ENCODE data around the gene CYB561D1. TPM values are rescaled to one million over a fixed set of nuclear protein-coding genes. Genes with fewer than 3 reads are reported as not detected.

The CYB561D1 gene
- total and polyA plus RNA-seq, 2 of the 13 experiments (the other 11 are each of a cell fraction or from before 2014, with no cell fraction given), result 3.9 to 4.1 TPM

GRCh38 chr1:109548321-109549267, 54.7 kb downstream of the CYB561D1 start, which contains the start of gene GNAI3:
TSS of gene GNAI3 (plus strand) at chr1:109548615. CDS start at chr1:109548721, 106 bp downstream.
- peak; percentile 64 for FAIRE-seq
- peak within 1 kb of the TSS; percentile 82 for H3K9ac ChIP-seq (ENCODE audit: insufficient read depth, low read depth, low read length)
- H3K27ac ChIP-seq (ENCODE audit: extremely low read length, insufficient read depth, low read length), result peak within 1 kb of the TSS; percentile 72
- ATAC-seq, result peak; percentile 98
- BruUV-seq (replicated peaks), result no TSS peak
- H3K4me2 ChIP-seq (ENCODE audit: low read depth, low read length), result peak within 1 kb of the TSS; percentile 97
- peaks cover 64% of the 10 kb centered on the region for H3K79me2 ChIP-seq (ENCODE audit: insufficient read depth, low read length)
- H3K9me3 ChIP-seq (ENCODE audit: low read length), result no peaks in the 10 kb centered on the region
- H3K27me3 ChIP-seq (ENCODE audit: control insufficient read depth in 1 of 2, insufficient read depth in 2 of 2, low read length in 2 of 2), result no peaks in the 10 kb centered on the region; a peak in 2 of 5 replicates
- no peaks in the 10 kb centered on the region for H3K36me3 ChIP-seq (replicated peaks in 1 of 2; ENCODE audit: control insufficient read depth in 1 of 2, insufficient read depth in 2 of 2, low read length in 2 of 2)
- peak; percentile 94 for DNase-seq (ENCODE audit: low spot score)
- in situ Hi-C loops (cut with HindIII; ENCODE audit: extremely low pct_ligation_motif_present, low pct_unique_long_range_greater_than_20kb) (loop anchor here (5.0 to 10.0 kb wide), 3 partner anchors 74 to 224 kb away; partner anchors contain the start of gene GSTM5), intact Hi-C loops (cut with micrococcal nuclease; ENCODE audit: unreplicated experiment) (loop anchor here (1.0 to 10.0 kb wide), 3 partner anchors 39 to 436 kb away; partner anchors contain the start of genes AHCYL1, AMPD2 and GNAT2)
- peaks cover 61% of the 10 kb centered on the region for H3K4me1 ChIP-seq (ENCODE audit: insufficient read depth, low read length)
- WGBS (ENCODE audit: low lambda C conversion rate), result under 1% methylated on average over 58 of the region's 68 CpGs
- H3K4me3 ChIP-seq (replicated peaks in 1 of 3; ENCODE audit: insufficient read depth in 1 of 3, low read depth in 2 of 3, low read length in 3 of 3), result peak within 1 kb of the TSS; percentile 83 to 96 (median 93)
- no peak within 1 kb of the TSS for H2AFZ ChIP-seq (ENCODE audit: low read length)
- POLR2A ChIA-PET, result interaction anchor here (0.7 to 2.7 kb wide), 30 partner anchors 9 to 486 kb away, joined by 3 to 36 read pairs (median 6); partner anchors contain the start of genes AHCYL1, AMIGO1, AMPD2 and EPS8L3
- peaks cover 21% of the 10 kb centered on the region; the same call in 1 of the 2 replicates for H4K20me1 ChIP-seq (ENCODE audit: insufficient read depth, low read length)
- CTCF ChIA-PET (ENCODE audit: low intra/inter-chr PET ratio, low total read pairs), result interaction anchor here (3.6 kb wide), 1 partner anchor 95 kb away, joined by 12 read pairs; no protein-coding TSS in a partner anchor
- TF ChIP-seq ZNF451 (CRISPR knock-in tag; IDR thresholded peaks at IDR 0.05) (no peak; the same call in 1 of the 2 replicates), PREB (CRISPR knock-in tag; IDR thresholded peaks at IDR 0.05) (no peak), ZBTB3 (CRISPR knock-in tag; IDR thresholded peaks at IDR 0.05; ENCODE audit: borderline replicate concordance, low read depth) (peak; percentile 25; the same call in 1 of the 2 replicates), PCBP2 (optimal IDR thresholded peaks at IDR 0.05; ENCODE audit: low read depth, low read length, poor library complexity, severe bottlenecking) (no peak), ZUFSP (CRISPR knock-in tag; IDR thresholded peaks at IDR 0.05; ENCODE audit: borderline replicate concordance) (no peak), ZNF766 (CRISPR knock-in tag; IDR thresholded peaks at IDR 0.05; ENCODE audit: borderline replicate concordance) (peak; percentile 71; the same call in 1 of the 2 replicates), CCDC6 (CRISPR knock-in tag; IDR thresholded peaks at IDR 0.05) (0 out of 2 replicates have a peak, but pooled peaks have one; percentile 63), CAMTA2 (CRISPR knock-in tag; IDR thresholded peaks at IDR 0.05; ENCODE audit: borderline replicate concordance) (peak; percentile 30; the same call in 1 of the 2 replicates), GTF3A (CRISPR knock-in tag; conservative IDR thresholded peaks at IDR 0.05) (0 out of 2 replicates have a peak, but pooled peaks have one; percentile 49), XRCC5 (optimal IDR thresholded peaks at IDR 0.05; ENCODE audit: low read length) (peak; percentile 29), USF2 (IDR thresholded peaks at IDR 0.05; ENCODE audit: low read depth, low read length) (no peak), USF2 (CRISPR knock-in tag; IDR thresholded peaks at IDR 0.05; ENCODE audit: borderline replicate concordance) (peak; percentile 69; the same call in 1 of the 2 replicates), MED1 (CRISPR knock-in tag; IDR thresholded peaks at IDR 0.05) (peak; percentile 51), KMT2B (CRISPR knock-in tag; IDR thresholded peaks at IDR 0.05) (peak; percentile 94), ZNF367 (CRISPR knock-in tag; IDR thresholded peaks at IDR 0.05; ENCODE audit: borderline replicate concordance) (no peak)
